ENCODE results near the gene USP22. TPM values are rescaled to one million over a fixed set of nuclear protein-coding genes. Genes with fewer than 3 reads are reported as not detected.

Gene USP22
- polyA plus RNA-seq, 1 experiment, result 288 TPM

DNA sequence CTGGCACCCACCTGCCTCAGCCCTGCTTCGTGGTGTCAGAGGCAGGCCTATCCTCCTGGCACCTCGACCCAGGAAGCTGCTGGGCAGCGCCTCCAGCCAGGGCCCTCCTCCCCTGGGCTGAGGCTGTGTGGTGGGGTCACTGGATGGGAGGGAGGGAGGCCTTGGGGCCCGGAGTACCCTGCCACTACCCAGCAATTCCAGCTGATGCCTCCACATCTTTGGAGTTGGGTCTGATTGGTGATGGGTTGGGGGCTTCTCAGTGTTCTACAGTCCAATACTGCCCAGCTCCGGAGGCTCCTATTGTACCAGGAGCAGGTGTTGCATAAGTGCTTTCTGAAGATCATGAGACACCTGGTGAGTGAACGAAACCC is 48.0 kb downstream of the USP22 start:
- no peak overlapping the region for H3K27ac ChIP-seq (ENCODE audit: low read depth, low read length)
- ChIA-PET POLR2A (no interaction called here), CTCF (interaction anchor here (2.5 kb wide), 1 partner anchor 193 kb away, joined by 69 read pairs; no protein-coding TSS in a partner anchor)
- no peak for DNase-seq (ENCODE audit: low read depth, low spot score)
- peaks cover 3% of the 10 kb centered on the region; the same call in 1 of the 2 replicates for H3K9me3 ChIP-seq (ENCODE audit: control insufficient read depth, insufficient read depth, low read length)
- H3K27me3 ChIP-seq (ENCODE audit: control insufficient read depth, insufficient read depth, low read length), result no peaks in the 10 kb centered on the region
- H3K4me3 ChIP-seq (ENCODE audit: low read depth, low read length), result no peak overlapping the region
- TF ChIP-seq, protein P1, sequence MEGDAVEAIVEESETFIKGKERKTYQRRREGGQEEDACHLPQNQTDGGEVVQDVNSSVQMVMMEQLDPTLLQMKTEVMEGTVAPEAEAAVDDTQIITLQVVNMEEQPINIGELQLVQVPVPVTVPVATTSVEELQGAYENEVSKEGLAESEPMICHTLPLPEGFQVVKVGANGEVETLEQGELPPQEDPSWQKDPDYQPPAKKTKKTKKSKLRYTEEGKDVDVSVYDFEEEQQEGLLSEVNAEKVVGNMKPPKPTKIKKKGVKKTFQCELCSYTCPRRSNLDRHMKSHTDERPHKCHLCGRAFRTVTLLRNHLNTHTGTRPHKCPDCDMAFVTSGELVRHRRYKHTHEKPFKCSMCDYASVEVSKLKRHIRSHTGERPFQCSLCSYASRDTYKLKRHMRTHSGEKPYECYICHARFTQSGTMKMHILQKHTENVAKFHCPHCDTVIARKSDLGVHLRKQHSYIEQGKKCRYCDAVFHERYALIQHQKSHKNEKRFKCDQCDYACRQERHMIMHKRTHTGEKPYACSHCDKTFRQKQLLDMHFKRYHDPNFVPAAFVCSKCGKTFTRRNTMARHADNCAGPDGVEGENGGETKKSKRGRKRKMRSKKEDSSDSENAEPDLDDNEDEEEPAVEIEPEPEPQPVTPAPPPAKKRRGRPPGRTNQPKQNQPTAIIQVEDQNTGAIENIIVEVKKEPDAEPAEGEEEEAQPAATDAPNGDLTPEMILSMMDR (IDR thresholded peaks at IDR 0.05; ENCODE audit: low read depth, low read length), result no peak

DNA sequence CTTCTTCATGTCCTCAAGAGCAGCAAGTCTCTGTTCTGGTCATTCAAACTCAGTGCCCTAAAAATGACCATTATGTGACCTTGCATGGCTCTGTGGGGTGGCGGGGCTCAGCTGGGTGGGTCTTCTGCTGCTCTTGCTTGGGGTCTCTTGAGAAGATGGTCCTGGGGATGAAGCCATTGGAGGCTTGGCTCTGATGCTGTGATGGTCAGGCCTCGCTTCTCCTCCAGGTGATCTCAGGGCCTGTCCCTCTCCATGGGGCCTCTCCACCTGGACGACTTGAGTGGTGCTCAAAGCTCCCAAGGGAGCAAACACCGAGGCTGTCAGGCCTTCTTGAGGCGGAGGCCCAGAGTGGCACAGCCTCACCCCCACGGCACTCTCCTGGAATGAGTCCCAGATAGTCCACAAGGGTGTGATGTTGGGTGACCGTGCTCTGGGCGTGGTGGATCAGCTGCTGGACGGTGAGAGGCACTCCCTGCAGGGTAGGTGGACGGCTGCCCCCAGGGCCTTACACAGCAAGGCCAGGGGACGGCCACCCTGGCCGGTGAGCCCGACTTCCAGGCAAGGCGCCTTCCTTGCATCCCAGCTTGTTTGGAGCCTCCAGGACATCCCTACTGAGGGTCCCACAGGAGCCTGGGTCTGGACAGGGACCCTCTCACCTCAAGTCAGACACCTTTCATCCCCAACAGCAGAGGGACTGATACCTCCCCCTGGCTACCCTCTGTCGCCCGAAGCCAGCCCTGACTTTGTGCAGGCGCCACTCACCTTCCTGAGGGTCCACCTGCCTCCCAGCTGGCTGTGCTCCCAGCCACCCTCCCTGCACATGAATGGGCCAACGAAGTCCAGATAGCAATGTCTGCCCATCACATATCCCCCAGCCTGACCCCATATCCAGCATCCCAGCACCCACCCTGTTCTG is 48.7 kb downstream of the USP22 start:
- TF ChIP-seq, protein P1 (IDR thresholded peaks at IDR 0.05; ENCODE audit: low read depth, low read length), result no peak
- H3K4me3 ChIP-seq (ENCODE audit: low read depth, low read length), result no peak overlapping the region
- H3K9me3 ChIP-seq (ENCODE audit: control insufficient read depth, insufficient read depth, low read length), result peaks cover 3% of the 10 kb centered on the region; the same call in 1 of the 2 replicates
- DNase-seq (ENCODE audit: low read depth, low spot score), result no peak
- peaks cover 4% of the 10 kb centered on the region for H3K27me3 ChIP-seq (ENCODE audit: control insufficient read depth, insufficient read depth, low read length)
- ChIA-PET CTCF (interaction anchor here (0.7 to 2.5 kb wide), 18 partner anchors 13 to 192 kb away, joined by 3 to 69 read pairs (median 7); no protein-coding TSS in a partner anchor), POLR2A (no interaction called here)
- no peak overlapping the region for H3K27ac ChIP-seq (ENCODE audit: low read depth, low read length)

DNA sequence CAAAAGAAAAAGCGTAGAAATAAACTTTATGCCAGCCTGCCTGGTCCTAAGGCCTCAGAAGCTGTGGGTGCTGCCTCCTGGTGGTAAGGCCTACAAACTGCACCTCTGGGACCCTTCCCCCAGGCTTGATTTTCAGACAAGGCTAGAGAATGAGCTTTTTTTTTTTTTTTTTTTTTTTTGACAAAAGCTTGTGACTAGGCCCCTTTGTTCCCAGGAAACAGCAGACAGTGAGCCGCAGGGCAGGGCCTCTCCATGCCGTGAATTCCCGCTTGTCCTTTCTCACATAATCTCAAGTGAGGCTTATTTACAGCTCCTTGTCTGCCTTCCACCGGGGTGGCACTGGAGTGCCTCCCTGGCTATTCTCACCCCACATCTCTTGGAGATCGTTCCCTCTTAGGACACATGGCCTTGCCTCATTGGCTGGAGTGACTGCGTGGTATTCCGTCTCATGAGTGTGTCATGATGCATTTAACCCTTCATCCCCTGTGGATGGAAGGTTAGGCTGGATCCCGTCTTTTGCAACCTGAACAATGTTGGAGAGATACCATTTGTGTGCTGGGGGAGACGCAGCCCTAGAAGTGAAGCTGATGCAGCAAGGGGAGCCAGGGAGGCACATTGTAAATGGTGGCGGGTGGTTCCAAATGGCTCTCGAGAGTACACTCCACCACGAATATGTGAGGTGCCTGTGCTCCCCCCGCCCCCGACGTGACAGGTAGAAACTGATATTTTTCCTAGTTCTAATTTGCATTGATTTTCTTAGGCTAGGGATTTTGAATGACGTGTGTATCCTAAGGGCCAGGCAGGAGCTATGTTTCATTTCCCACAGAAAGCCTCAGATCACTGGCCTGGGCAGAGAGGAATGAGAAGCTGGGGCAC is 49.6 kb downstream of the USP22 start:
- Histone ChIP-seq H3K27me3 (ENCODE audit: control insufficient read depth, insufficient read depth, low read length) (peaks cover 4% of the 10 kb centered on the region), H3K27ac (ENCODE audit: low read depth, low read length) (no peak overlapping the region), H3K4me3 (ENCODE audit: low read depth, low read length) (no peak overlapping the region), H3K9me3 (ENCODE audit: control insufficient read depth, insufficient read depth, low read length) (peaks cover 3% of the 10 kb centered on the region; the same call in 1 of the 2 replicates)
- CTCF ChIA-PET, result interaction anchor here (0.6 to 2.5 kb wide), 49 partner anchors 8 to 1639 kb away, joined by 3 to 69 read pairs (median 4); no protein-coding TSS in a partner anchor
- TF ChIP-seq, protein P1 (IDR thresholded peaks at IDR 0.05; ENCODE audit: low read depth, low read length), result peak; percentile 98
- POLR2A ChIA-PET, result interaction anchor here (0.6 to 0.9 kb wide), 2 partner anchors 71 to 185 kb away, joined by 4 read pairs; no protein-coding TSS in a partner anchor
- DNase-seq (ENCODE audit: low read depth, low spot score), result peak; percentile 48

DNA sequence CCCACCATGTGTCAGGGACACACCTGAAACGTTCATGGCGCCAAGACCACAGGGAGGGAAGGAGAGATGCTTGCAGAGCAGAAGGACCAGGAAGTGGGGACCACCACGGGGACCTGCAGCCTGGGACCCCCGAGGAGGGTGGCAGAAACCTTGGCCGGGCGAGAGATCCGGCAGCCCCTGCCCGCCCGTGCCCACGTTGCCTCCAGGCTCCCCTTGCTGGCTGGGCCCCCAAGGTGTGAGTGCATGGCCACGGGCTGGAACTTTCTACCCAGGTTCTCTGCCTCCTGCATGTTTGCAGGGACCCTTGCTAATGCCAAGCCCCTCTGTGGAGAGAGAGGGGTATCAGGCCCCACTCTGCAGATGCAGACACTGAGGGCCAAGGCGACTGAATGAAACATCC is 50.4 kb downstream of the USP22 start:
- Histone ChIP-seq H3K4me3 (ENCODE audit: low read depth, low read length) (no peak overlapping the region), H3K27ac (ENCODE audit: low read depth, low read length) (no peak overlapping the region), H3K9me3 (ENCODE audit: control insufficient read depth, insufficient read depth, low read length) (peaks cover 3% of the 10 kb centered on the region; the same call in 1 of the 2 replicates), H3K27me3 (ENCODE audit: control insufficient read depth, insufficient read depth, low read length) (peaks cover 4% of the 10 kb centered on the region)
- CTCF ChIA-PET, result interaction anchor here (0.6 to 2.5 kb wide), 22 partner anchors 9 to 1059 kb away, joined by 3 to 69 read pairs (median 6); no protein-coding TSS in a partner anchor
- DNase-seq (ENCODE audit: low read depth, low spot score), result no peak
- POLR2A ChIA-PET, result interaction anchor here (0.9 kb wide), 1 partner anchor 70 kb away, joined by 4 read pairs; no protein-coding TSS in a partner anchor
- TF ChIP-seq, protein P1 (IDR thresholded peaks at IDR 0.05; ENCODE audit: low read depth, low read length), result no peak
